Peyer's patch (tissue), 4 donors: ENCODE data around the gene UNC5A.

Experiments
- POLR2A ChIP-seq, 2 donors: fragments of 450-650 bp; IDR thresholded peaks; one replicate each; pipeline ENCODE4 v1.5.1; 2017; ENCODE audit warnings: antibody characterized with exemption in 2 of 2, mild to moderate bottlenecking in 2 of 2, moderate library complexity in 2 of 2
- TF ChIP-seq, protein P1 (sequence below), 6 experiments: fragments of 450-650 bp in 4 of 6; fragments of 200-600 bp in 2 of 6; sonication (generic) in 1 of 6; IDR thresholded peaks; one replicate each; pipeline ENCODE4 v1.5.1; 2017 to 2019; ENCODE audit warnings: antibody characterized with exemption in 6 of 6, mild to moderate bottlenecking in 3 of 6, moderate library complexity in 1 of 6

- TF ChIP-seq, protein P1, sequence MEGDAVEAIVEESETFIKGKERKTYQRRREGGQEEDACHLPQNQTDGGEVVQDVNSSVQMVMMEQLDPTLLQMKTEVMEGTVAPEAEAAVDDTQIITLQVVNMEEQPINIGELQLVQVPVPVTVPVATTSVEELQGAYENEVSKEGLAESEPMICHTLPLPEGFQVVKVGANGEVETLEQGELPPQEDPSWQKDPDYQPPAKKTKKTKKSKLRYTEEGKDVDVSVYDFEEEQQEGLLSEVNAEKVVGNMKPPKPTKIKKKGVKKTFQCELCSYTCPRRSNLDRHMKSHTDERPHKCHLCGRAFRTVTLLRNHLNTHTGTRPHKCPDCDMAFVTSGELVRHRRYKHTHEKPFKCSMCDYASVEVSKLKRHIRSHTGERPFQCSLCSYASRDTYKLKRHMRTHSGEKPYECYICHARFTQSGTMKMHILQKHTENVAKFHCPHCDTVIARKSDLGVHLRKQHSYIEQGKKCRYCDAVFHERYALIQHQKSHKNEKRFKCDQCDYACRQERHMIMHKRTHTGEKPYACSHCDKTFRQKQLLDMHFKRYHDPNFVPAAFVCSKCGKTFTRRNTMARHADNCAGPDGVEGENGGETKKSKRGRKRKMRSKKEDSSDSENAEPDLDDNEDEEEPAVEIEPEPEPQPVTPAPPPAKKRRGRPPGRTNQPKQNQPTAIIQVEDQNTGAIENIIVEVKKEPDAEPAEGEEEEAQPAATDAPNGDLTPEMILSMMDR (IDR thresholded peaks at IDR 0.05), result no peak
- no peak for TF ChIP-seq POLR2A (IDR thresholded peaks at IDR 0.05)
Observed at GRCh38 chr5:176809544-176810080, 747 bp upstream of the UNC5A start.
